Effector memory CD4-positive, alpha-beta T cell (primary cell): ENCODE measurements around the gene MSRB3.
"Not testable (repeated sequence)": the region's sequence is repeated elsewhere in the genome, so short reads cannot be mapped to it uniquely, and the experiment has no call there.

Source experiments
- DNase-seq, 3 donors: peaks; one replicate each; pipeline ENCODE4 v3.0.0-alpha.2; 2020
- H3K27ac ChIP-seq: 2 replicates; pipeline ENCODE4 v1.7.0; 2013; ENCODE audit warnings: mild to moderate bottlenecking, low read length, moderate library complexity; ENCODE audit not compliant: insufficient read depth, poor library complexity, severe bottlenecking
- H3K27me3 ChIP-seq: replicated peaks from 2 replicates; pipeline ENCODE4 v1.7.0; 2013; ENCODE audit warnings: mild to moderate bottlenecking, low read length; ENCODE audit not compliant: insufficient read depth, control insufficient read depth, poor library complexity, severe bottlenecking
- H3K36me3 ChIP-seq: 2 replicates; pipeline ENCODE4 v1.7.0; 2013; ENCODE audit warnings: mild to moderate bottlenecking, low read length, moderate library complexity; ENCODE audit not compliant: control insufficient read depth, insufficient read depth
- H3K4me1 ChIP-seq: 2 replicates; pipeline ENCODE4 v1.7.0; 2013; ENCODE audit warnings: low read length, mild to moderate bottlenecking; ENCODE audit not compliant: control insufficient read depth, insufficient read depth, poor library complexity, severe bottlenecking
- H3K4me3 ChIP-seq: 2 replicates; pipeline ENCODE4 v1.7.0; 2013; ENCODE audit warnings: low read length, low read depth, mild to moderate bottlenecking; ENCODE audit not compliant: insufficient read depth, poor library complexity, severe bottlenecking
- H3K9me3 ChIP-seq: 2 replicates; pipeline ENCODE4 v1.7.0; 2013; ENCODE audit warnings: mild to moderate bottlenecking, low read length, moderate library complexity; ENCODE audit not compliant: control insufficient read depth

Gene MSRB3

GRCh38 chr12:65434737-65435136 is 156.3 kb downstream of the MSRB3 start:
- Histone ChIP-seq H3K4me1 (no peaks in the 10 kb centered on the region), H3K27me3 (no peaks in the 10 kb centered on the region), H3K36me3 (no peaks in the 10 kb centered on the region), H3K4me3 (no peak overlapping the region), H3K27ac (no peak overlapping the region), H3K9me3 (no peaks in the 10 kb centered on the region)
- no peak for DNase-seq

- Histone ChIP-seq H3K36me3 (no peaks in the 10 kb centered on the region), H3K9me3 (no peaks in the 10 kb centered on the region), H3K27me3 (no peaks in the 10 kb centered on the region), H3K27ac (no peak overlapping the region), H3K4me1 (no peaks in the 10 kb centered on the region), H3K4me3 (no peak overlapping the region)
- DNase-seq, result no peak
Observed at GRCh38 chr12:65443038-65443437, 164.6 kb downstream of the MSRB3 start.

- no peak for DNase-seq
- no peak overlapping the region for H3K4me3 ChIP-seq
- H3K27ac ChIP-seq, result no peak overlapping the region
- H3K36me3 ChIP-seq, result no peaks in the 10 kb centered on the region
- H3K4me1 ChIP-seq, result no peaks in the 10 kb centered on the region
- H3K27me3 ChIP-seq, result no peaks in the 10 kb centered on the region
- H3K9me3 ChIP-seq, result no peaks in the 10 kb centered on the region
Observed at GRCh38 chr12:65444996-65445395, 166.5 kb downstream of the MSRB3 start.

- no peaks in the 10 kb centered on the region for H3K4me1 ChIP-seq
- no peak overlapping the region for H3K4me3 ChIP-seq
Observed at GRCh38 chr12:65446901-65447300, 168.4 kb downstream of the MSRB3 start.

GRCh38 chr12:65449400-65449799 is 170.9 kb downstream of the MSRB3 start:
- H3K36me3 ChIP-seq, result no peaks in the 10 kb centered on the region
- H3K27ac ChIP-seq, result no peak overlapping the region
- no peaks in the 10 kb centered on the region for H3K9me3 ChIP-seq
- no peaks in the 10 kb centered on the region for H3K27me3 ChIP-seq
- H3K4me1 ChIP-seq, result no peaks in the 10 kb centered on the region
- H3K4me3 ChIP-seq, result no peak overlapping the region
- DNase-seq, result no peak

More at GRCh38 chr12:65446901-65447300, 168.4 kb downstream of the MSRB3 start:
- Histone ChIP-seq H3K36me3 (no peaks in the 10 kb centered on the region), H3K27ac (no peak overlapping the region), H3K9me3 (no peaks in the 10 kb centered on the region), H3K27me3 (no peaks in the 10 kb centered on the region)
- no peak for DNase-seq

- H3K27me3 ChIP-seq, result no peaks in the 10 kb centered on the region
- DNase-seq, result no peak
- no peaks in the 10 kb centered on the region for H3K4me1 ChIP-seq
- H3K36me3 ChIP-seq, result no peaks in the 10 kb centered on the region
- H3K4me3 ChIP-seq, result no peak overlapping the region
- H3K27ac ChIP-seq, result no peak overlapping the region
- no peaks in the 10 kb centered on the region for H3K9me3 ChIP-seq
Observed at GRCh38 chr12:65450625-65451024, 172.1 kb downstream of the MSRB3 start.

- Histone ChIP-seq H3K27me3 (no peaks in the 10 kb centered on the region), H3K27ac (no peak overlapping the region), H3K36me3 (no peaks in the 10 kb centered on the region), H3K9me3 (no peaks in the 10 kb centered on the region), H3K4me3 (no peak overlapping the region), H3K4me1 (no peaks in the 10 kb centered on the region)
- no peak for DNase-seq
Observed at GRCh38 chr12:65454115-65454787, 175.8 kb downstream of the MSRB3 start.

- not testable (repeated sequence) for DNase-seq, H3K27ac ChIP-seq, H3K27me3 ChIP-seq, H3K36me3 ChIP-seq, H3K9me3 ChIP-seq, H3K4me3 ChIP-seq, H3K4me1 ChIP-seq
Observed at GRCh38 chr12:65457341-65457740, 178.9 kb downstream of the MSRB3 start.

- Histone ChIP-seq H3K36me3 (no peaks in the 10 kb centered on the region), H3K9me3 (no peaks in the 10 kb centered on the region), H3K27ac (no peak overlapping the region), H3K4me1 (no peaks in the 10 kb centered on the region), H3K4me3 (no peak overlapping the region), H3K27me3 (no peaks in the 10 kb centered on the region)
- no peak for DNase-seq
Observed at GRCh38 chr12:65458718-65459117, 180.2 kb downstream of the MSRB3 start.

GRCh38 chr12:65459545-65459944 is 181.1 kb downstream of the MSRB3 start:
- Histone ChIP-seq H3K4me1 (no peaks in the 10 kb centered on the region), H3K9me3 (no peaks in the 10 kb centered on the region), H3K27ac (no peak overlapping the region), H3K27me3 (no peaks in the 10 kb centered on the region), H3K36me3 (no peaks in the 10 kb centered on the region), H3K4me3 (no peak overlapping the region)
- no peak for DNase-seq
